Mesenchymal stem cell (in vitro differentiated cells and primary cell): ENCODE data around the gene TAF6L.

Experiments
- DNase-seq: peaks from one replicate; pipeline ENCODE4 v3.0.0-alpha.2; 2013
- H2AFZ ChIP-seq: one replicate; pipeline ENCODE4 v1.6.1; 2013; ENCODE audit warnings: low read depth, mild to moderate bottlenecking, control low read depth, inconsistent platforms, low read length, moderate library complexity
- H2AK5ac ChIP-seq: 2 replicates; pipeline ENCODE4 v1.6.1; 2013; ENCODE audit warnings: low read length, moderate library complexity, mild to moderate bottlenecking, inconsistent platforms; ENCODE audit not compliant: severe bottlenecking
- H2BK120ac ChIP-seq: one replicate; pipeline ENCODE4 v1.6.1; 2013; ENCODE audit warnings: low read depth, mild to moderate bottlenecking, inconsistent platforms, low read length, moderate library complexity
- H2BK12ac ChIP-seq, 2 experiments: one replicate each; pipeline ENCODE4 v1.6.1; 2013; ENCODE audit warnings: inconsistent platforms in 2 of 2, low read length in 2 of 2, mild to moderate bottlenecking in 2 of 2, moderate library complexity in 2 of 2, control low read depth in 1 of 2
- H2BK15ac ChIP-seq: one replicate; pipeline ENCODE4 v1.6.1; 2013; ENCODE audit warnings: mild to moderate bottlenecking, low read depth, inconsistent platforms; ENCODE audit not compliant: poor library complexity, severe bottlenecking
- H2BK5ac ChIP-seq: 2 replicates; pipeline ENCODE4 v1.6.1; 2013; ENCODE audit warnings: low read depth, mild to moderate bottlenecking, low read length, control low read depth, inconsistent platforms; ENCODE audit not compliant: poor library complexity, severe bottlenecking
- H3K14ac ChIP-seq, 2 experiments: one replicate each; pipeline ENCODE4 v1.6.1; 2013; ENCODE audit warnings: inconsistent platforms in 2 of 2, low read length in 2 of 2, control low read depth in 1 of 2, mild to moderate bottlenecking in 1 of 2, moderate library complexity in 1 of 2
- H3K18ac ChIP-seq, 2 experiments: one replicate each; pipeline ENCODE4 v1.6.1; 2013; ENCODE audit warnings: inconsistent platforms in 2 of 2, low read length in 2 of 2, control low read depth in 1 of 2, low read depth in 1 of 2, mild to moderate bottlenecking in 1 of 2
- H3K23ac ChIP-seq, 2 experiments: one replicate each; pipeline ENCODE4 v1.6.1; 2013; ENCODE audit warnings: inconsistent platforms in 2 of 2, low read length in 2 of 2, mild to moderate bottlenecking in 2 of 2, moderate library complexity in 2 of 2, control low read depth in 1 of 2
- H3K27ac ChIP-seq: 2 replicates; pipeline ENCODE4 v1.5.1; 2013; ENCODE audit warnings: mild to moderate bottlenecking, moderate library complexity, low read length, control low read depth, inconsistent platforms; ENCODE audit not compliant: poor library complexity, severe bottlenecking
- H3K27me3 ChIP-seq, 2 experiments: 2 replicates each; pipeline versions ENCODE4 v1.6.1 to v1.7.0; 2013; ENCODE audit warnings: low read length in 2 of 2, mild to moderate bottlenecking in 2 of 2, moderate library complexity in 2 of 2, control low read depth in 1 of 2, inconsistent platforms in 1 of 2; ENCODE audit not compliant: control insufficient read depth in 1 of 2, insufficient read depth in 1 of 2
- H3K36me3 ChIP-seq, 2 experiments: 2 replicates each; pipeline versions ENCODE4 v1.6.1 to v1.7.0; 2013; ENCODE audit warnings: low read length in 2 of 2, control low read depth in 1 of 2, inconsistent platforms in 1 of 2, low read depth in 1 of 2, mild to moderate bottlenecking in 1 of 2; ENCODE audit not compliant: insufficient read depth in 2 of 2, control insufficient read depth in 1 of 2
- H3K4ac ChIP-seq, 2 experiments: one replicate each; pipeline ENCODE4 v1.6.1; 2013; ENCODE audit warnings: inconsistent platforms in 2 of 2, low read length in 2 of 2, mild to moderate bottlenecking in 2 of 2, moderate library complexity in 2 of 2, control low read depth in 1 of 2, low read depth in 1 of 2
- H3K4me1 ChIP-seq: 2 replicates; pipeline ENCODE4 v1.6.1; 2013; ENCODE audit warnings: low read depth, low read length, control low read depth; ENCODE audit not compliant: control insufficient read depth, insufficient read depth
- H3K4me2 ChIP-seq: 2 replicates; pipeline ENCODE4 v1.6.1; 2013; ENCODE audit warnings: low read length, mild to moderate bottlenecking, inconsistent platforms; ENCODE audit not compliant: poor library complexity, severe bottlenecking
- H3K4me3 ChIP-seq, 2 experiments: 2 replicates each; pipeline versions ENCODE4 v1.5.1 to v1.7.0; 2013; ENCODE audit warnings: low read length in 2 of 2, mild to moderate bottlenecking in 2 of 2, control low read depth in 1 of 2, low read depth in 1 of 2; ENCODE audit not compliant: insufficient read depth in 1 of 2
- H3K79me1 ChIP-seq: replicated peaks from 2 replicates; pipeline ENCODE4 v1.6.1; 2013; ENCODE audit warnings: mild to moderate bottlenecking, control low read depth, low read length, inconsistent platforms; ENCODE audit not compliant: poor library complexity, severe bottlenecking
- H3K9ac ChIP-seq: 2 replicates; pipeline ENCODE4 v1.7.0; 2013; ENCODE audit warnings: mild to moderate bottlenecking, low read length, moderate library complexity
- H3K9me3 ChIP-seq: 2 replicates; pipeline ENCODE4 v1.7.0; 2013; ENCODE audit warnings: mild to moderate bottlenecking, low read length; ENCODE audit not compliant: control insufficient read depth
- H4K8ac ChIP-seq: one replicate; pipeline ENCODE4 v1.6.1; 2013; ENCODE audit warnings: inconsistent platforms, mild to moderate bottlenecking, low read length, moderate library complexity
- H4K91ac ChIP-seq: one replicate; pipeline ENCODE4 v1.6.1; 2013; ENCODE audit warnings: mild to moderate bottlenecking, low read length, inconsistent platforms
- WGBS: methylation state at CpG from one replicate; pipeline ENCODE4 v1.1.7; 2013; ENCODE audit warnings: mixed read lengths; 5-methylcytosine and 5-hydroxymethylcytosine counted together

The TAF6L gene

GRCh38 chr11:62753736-62754603 lies 17.2 kb upstream of the TAF6L start, which contains the start of gene ZBTB3:
TSS of gene ZBTB3 (minus strand) at chr11:62754160. CDS start at chr11:62753664, 496 bp downstream.
- DNase-seq: peak; percentile 100
- peak within 1 kb of the TSS; percentile 46 to 75 for H3K4ac ChIP-seq
- no peaks in the 10 kb centered on the region for H3K9me3 ChIP-seq
- peak within 1 kb of the TSS; percentile 63 for H2AK5ac ChIP-seq
- H3K14ac ChIP-seq: no peak within 1 kb of the TSS
- peaks cover 23% of the 10 kb centered on the region for H3K79me1 ChIP-seq
- H3K27ac ChIP-seq: peak within 1 kb of the TSS; percentile 96
- H3K4me2 ChIP-seq: peak within 1 kb of the TSS; percentile 73
- no peak within 1 kb of the TSS for H2BK5ac ChIP-seq
- peak within 1 kb of the TSS; percentile 100 for H4K8ac ChIP-seq
- no peak within 1 kb of the TSS for H3K23ac ChIP-seq
- H3K4me1 ChIP-seq: peaks cover 11% of the 10 kb centered on the region
- H2BK15ac ChIP-seq: peak within 1 kb of the TSS; percentile 97
- peak within 1 kb of the TSS; percentile 87 to 94 for H3K18ac ChIP-seq
- H3K9ac ChIP-seq: peak within 1 kb of the TSS; percentile 89
- peak within 1 kb of the TSS; percentile 46 to 57 for H2BK12ac ChIP-seq
- H4K91ac ChIP-seq: peak within 1 kb of the TSS; percentile 99
- WGBS: 2% methylated on average over 47 of the region's 47 CpGs
- H3K4me3 ChIP-seq: peak within 1 kb of the TSS; percentile 79 to 87
- H3K27me3 ChIP-seq: no peaks in the 10 kb centered on the region
- peak within 1 kb of the TSS; percentile 94 for H2BK120ac ChIP-seq
- H2AFZ ChIP-seq: peak within 1 kb of the TSS; percentile 69
- peaks cover 16 to 27% of the 10 kb centered on the region in 2 experiments for H3K36me3 ChIP-seq

DNA sequence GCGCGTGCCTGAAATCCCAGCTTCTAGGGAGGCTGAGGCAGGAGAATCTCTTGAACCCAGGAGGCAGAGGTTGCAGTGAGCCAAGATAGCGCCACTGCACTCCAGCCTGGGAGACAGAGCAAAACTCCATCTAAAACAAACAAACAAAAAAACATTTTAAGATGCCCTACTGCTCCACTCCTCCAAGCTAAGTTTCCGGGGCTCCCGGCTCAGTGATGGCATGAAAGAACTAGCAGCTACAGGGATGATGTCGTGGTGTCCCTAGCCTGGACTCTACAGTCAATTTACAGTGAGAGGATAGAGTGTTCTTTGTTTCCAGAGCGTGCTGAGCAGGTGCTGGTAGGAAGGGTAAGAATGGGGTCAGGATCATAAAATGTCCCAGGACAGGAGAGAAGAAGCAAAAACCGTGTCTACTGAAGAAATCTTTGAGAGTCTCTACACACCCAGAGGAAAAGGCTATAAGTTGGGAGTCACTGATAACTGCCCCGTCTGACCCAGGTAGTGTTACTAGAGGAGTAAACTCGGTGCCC lies 16.0 kb upstream of the TAF6L start:
- Histone ChIP-seq H3K27me3 (no peaks in the 10 kb centered on the region), H3K36me3 (peaks cover 16 to 18% of the 10 kb centered on the region in 2 experiments), H2BK12ac (no peak overlapping the region), H2BK5ac (no peak overlapping the region), H3K79me1 (peaks cover 21% of the 10 kb centered on the region), H3K9ac (no peak overlapping the region), H4K8ac (no peak overlapping the region), H3K14ac (no peak overlapping the region), H2AK5ac (no peak overlapping the region), H2BK120ac (no peak overlapping the region), H2BK15ac (no peak overlapping the region), H3K18ac (no peak overlapping the region), H2AFZ (no peak overlapping the region), H3K4ac (no peak overlapping the region), H3K4me2 (no peak overlapping the region), H3K27ac (no peak overlapping the region), H4K91ac (no peak overlapping the region), H3K23ac (no peak overlapping the region), H3K4me1 (peaks cover 10% of the 10 kb centered on the region), H3K9me3 (no peaks in the 10 kb centered on the region), H3K4me3 (no peak overlapping the region)
- WGBS: 90% methylated on average over 10 of the region's 10 CpGs
- DNase-seq: no peak

GRCh38 chr11:62757846-62758788 lies 13.1 kb upstream of the TAF6L start:
- no peaks in the 10 kb centered on the region for H3K9me3 ChIP-seq
- no peak overlapping the region for H4K91ac ChIP-seq
- 51% methylated on average over 5 of the region's 9 CpGs for WGBS
- H2BK12ac ChIP-seq: no peak overlapping the region
- no peak overlapping the region for H3K9ac ChIP-seq
- peaks cover 14% of the 10 kb centered on the region for H3K79me1 ChIP-seq
- no peak overlapping the region for H3K4me2 ChIP-seq
- H3K4me3 ChIP-seq: no peak overlapping the region
- H3K18ac ChIP-seq: no peak overlapping the region
- H3K4ac ChIP-seq: no peak overlapping the region
- no peak overlapping the region for H3K23ac ChIP-seq
- no peak overlapping the region for H2BK120ac ChIP-seq
- no peak overlapping the region for H2AFZ ChIP-seq
- H3K36me3 ChIP-seq: peaks cover 3 to 8% of the 10 kb centered on the region in 2 experiments
- H3K27me3 ChIP-seq: no peaks in the 10 kb centered on the region
- H3K4me1 ChIP-seq: peaks cover 17% of the 10 kb centered on the region
- no peak overlapping the region for H4K8ac ChIP-seq
- no peak overlapping the region for H2BK15ac ChIP-seq
- DNase-seq: no peak
- no peak overlapping the region for H2BK5ac ChIP-seq
- H2AK5ac ChIP-seq: no peak overlapping the region
- no peak overlapping the region for H3K27ac ChIP-seq
- H3K14ac ChIP-seq: no peak overlapping the region
